DMS 273 (cell line): ENCODE data around the gene ENOPH1.
A peak's percentile ranks its signal among the peaks of the same experiment; 100 is the strongest.
"Not testable (repeated sequence)": the region's sequence is repeated elsewhere in the genome, so short reads cannot be mapped to it uniquely, and the experiment has no call there.

Experiments
- DNase-seq: peaks from one replicate; lab custom pipeline; 2025; ENCODE audit not compliant: unreplicated experiment; lab: John Stamatoyannopoulos, UW

The ENOPH1 gene

DNA sequence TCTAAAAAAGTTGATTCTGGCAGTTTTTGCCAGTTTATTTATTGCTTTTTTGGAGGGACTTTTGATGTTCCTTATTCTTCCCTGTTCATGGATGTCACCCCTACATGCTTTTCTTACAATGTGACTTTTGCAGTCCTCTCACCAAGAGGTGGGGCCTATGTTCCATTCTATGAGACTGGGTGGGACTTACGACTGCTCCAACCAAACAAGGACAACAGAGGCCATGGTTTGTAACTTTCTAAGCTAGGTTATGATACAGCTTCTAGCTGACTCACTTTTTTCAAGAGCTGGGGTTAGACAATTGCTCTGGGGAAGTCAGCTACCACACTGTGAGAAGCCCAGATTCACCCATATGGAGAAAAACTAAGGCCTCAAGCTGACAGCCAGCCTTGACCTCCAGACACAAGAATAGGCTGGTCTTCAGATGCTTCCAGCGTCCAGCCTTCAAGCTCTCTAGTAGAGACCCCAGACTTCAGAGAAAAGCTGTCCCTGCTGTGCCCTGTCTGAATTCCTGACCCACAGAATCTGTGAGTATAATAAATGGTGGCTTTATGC lies 39.5 kb downstream of the ENOPH1 start:
- peak; percentile 5 for DNase-seq

DNA sequence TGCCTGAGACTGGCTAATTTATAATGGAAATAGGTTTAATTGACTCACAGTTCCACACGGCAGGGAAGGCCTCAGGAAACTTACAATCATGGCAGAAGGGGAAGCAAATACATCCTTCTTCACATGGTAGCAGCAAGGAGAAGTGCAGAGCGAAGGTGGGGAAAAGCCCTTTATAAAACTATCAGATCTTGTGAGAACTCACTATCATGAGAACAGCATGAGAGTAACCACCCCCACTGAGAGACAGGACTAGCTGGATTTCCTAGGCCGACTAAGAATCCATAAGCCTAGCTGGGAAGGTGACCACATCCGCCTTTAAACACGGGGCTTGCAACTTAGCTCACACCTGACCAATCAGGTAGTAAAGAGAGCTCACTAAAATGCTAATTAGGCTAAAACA lies 42.7 kb downstream of the ENOPH1 start:
- not testable (repeated sequence) for DNase-seq

DNA sequence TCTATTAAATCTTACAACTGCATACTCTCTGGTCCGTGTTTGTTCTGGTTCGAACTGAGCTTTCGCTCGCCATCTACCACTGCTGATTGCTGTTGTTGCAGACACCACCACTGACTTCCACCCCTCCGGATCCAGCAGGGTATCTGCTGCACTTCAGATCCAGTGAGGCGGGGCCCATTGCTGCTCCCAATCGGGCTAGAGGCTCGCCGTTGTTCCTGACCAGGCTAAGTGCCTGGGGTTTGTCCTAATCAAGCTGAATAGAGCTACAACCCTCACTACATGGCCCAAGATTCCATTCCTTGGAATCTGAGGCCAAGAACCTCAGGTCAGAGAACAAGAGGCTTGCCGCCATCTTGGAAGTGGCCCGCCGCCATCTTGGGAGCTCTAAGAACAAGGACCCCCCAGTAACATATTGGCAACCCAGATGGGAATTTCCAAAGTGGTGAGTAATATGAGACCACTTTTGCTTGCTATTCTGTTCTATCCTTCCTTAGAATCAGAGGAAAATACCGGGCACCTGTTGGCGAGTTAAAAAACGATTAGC lies 43.3 kb downstream of the ENOPH1 start:
- no peak for DNase-seq

DNA sequence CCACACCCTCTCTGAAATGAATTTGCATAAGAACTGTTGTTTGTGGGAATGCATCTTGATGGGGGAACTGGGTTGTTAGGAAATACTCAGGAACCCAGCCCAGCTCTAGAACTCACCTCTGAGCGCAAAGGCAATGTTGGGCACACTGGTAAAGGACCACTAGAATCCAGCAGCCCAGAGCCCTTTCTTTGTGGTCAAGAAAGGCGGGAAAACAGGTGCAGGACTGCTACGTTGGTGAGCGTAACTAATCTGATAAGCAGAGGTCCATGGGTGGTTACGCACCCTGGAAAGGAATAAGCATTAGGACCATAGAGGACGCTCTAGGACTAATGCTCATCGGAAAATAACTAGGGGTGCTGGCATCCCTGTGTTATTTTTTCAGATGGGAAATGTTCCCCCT lies 45.5 kb downstream of the ENOPH1 start:
- not testable (repeated sequence) for DNase-seq

DNA sequence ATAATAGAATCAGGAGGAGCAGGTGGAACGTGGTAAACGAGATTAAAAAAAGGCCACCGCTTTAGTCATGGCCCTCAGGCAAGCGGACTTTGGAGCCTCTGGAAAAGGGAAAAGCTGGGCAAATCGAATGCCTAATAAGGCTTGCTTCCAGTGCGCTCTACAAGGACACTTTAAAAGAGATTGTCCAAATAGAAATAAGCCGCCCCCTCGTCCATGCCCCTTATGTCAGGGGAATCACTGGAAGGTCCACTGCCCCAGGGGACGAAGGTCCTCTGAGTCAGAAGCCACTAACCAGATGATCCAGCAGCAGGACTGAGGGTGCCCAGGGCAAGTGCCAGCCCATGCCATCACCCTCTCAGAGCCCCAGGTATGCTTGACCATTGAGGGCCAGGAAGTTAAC lies 47.1 kb downstream of the ENOPH1 start:
- not testable (repeated sequence) for DNase-seq

DNA sequence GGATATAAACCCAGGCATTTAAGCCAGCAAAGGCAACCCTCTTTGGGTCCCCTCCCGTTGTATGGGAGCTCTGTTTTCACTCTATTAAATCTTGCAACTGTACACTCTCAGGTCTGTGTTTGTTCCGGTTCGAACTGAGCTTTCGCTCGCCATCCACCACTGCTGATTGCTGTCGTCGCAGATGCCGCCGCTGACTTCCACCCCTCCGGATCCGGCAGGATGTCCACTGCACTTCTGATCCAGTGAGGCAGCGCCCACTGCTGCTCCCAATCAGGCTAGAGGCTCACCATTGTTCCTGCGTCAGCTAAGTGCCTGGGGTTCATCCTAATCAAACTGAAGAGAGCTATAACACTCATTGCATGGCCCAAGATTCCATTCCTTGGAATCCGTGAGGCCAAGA lies 49.2 kb downstream of the ENOPH1 start:
- no peak for DNase-seq

DNA sequence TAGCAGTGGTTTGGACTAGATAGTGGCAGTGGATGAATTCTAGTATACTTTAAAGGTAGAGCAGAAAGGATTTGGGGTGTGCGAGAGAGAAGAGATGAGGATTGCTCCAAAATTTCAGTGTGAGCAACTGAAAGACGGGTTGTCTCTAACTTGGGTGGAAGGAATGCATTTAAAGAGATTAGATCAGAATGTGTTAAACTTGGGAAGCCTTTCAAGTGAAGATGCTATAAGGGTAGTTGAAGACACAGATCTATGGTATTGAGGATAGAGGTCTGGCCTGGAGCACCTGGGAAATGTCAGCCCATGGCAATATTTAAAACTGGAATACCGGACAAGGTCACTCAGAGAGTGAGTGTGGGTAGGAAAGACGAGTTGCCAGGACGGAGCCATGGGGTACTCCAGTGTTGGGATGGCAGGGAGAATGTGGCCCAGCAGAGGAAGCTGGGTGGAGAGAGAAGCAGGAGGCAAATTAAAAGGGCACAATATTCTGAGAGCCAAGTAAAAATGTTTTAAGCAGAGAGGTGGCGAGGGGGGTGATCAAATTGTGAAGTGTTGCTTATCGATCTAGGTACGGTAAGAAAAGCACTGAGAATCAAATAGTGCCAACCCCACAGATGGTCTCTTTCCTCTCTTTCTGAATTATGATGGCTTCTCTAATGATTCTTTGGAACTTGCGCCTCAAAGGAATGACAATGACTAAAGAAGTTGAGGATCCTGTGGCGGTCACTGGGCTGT lies 50.5 kb downstream of the ENOPH1 start:
- no peak for DNase-seq

DNA sequence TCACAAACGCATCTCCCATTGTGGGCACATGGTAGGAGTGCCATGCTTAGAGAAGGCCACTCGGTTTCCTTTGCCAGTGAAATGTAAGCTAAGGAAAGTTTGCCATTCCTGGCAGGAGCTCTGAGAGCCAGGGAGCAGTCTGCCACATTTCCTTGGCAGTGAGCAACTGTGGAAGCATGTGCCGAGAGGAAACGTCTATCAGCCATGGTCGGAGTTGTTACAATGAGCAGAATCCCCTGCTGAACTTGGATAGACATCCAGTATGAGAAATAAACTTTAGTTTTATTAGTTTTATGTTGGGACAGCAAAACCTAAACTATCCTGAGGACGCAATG lies 51.1 kb downstream of the ENOPH1 start:
- DNase-seq = no peak

DNA sequence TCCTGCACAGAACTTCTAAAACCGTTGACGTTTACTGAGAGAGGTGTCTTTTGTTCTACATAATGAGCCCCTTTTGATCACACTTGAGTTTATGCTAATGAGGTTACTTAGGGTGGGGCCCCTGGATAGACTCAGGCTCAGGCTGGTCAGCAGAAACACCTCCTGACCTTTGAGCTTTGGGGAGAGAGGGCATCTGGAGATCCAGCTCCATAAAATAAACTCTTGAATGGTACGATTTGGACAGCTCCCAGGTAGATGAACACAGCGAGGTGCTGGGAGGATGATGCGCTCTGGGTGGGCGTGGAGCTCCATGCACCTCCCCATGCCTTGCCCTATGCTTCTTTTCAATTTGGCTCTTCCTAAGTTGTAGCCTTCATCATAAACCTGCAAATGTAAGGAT lies 52.0 kb downstream of the ENOPH1 start:
- DNase-seq = no peak

DNA sequence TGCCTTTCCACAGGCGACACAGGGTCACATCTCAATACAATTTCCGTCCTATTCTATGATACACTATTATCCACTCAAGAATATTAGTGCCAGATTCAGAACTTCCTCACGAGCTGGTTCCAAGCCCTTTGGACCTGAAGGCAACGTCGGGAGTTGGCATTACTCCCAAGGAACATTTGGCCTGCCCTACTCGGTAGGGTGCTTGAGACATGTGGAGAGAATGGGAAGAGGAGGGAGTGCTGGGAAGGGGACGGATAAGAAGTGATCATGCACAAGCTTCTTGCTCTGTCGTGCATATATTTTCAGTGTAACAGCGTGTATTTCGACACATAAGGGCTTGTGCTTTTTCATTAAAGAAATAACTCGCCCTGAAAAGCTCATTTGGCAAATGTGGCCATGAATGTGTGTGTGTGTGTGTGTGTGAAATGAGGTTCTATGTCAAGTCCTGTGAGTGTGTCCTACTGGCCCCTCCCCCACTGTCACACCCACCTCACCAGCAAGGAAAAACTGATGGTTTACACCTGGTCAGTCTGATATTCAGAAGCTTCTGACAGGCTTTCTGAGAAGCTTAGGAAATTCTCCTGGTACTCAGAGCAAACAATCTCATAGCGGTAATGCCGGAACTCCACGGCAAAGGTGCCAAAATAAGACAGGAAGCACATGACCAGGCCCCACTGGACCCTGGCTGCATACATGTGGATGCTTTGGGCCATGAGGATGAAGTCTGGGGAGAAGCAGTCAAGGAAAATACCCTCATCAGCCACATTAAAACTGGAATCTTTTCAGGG lies 54.8 kb downstream of the ENOPH1 start:
- peak; percentile 38 for DNase-seq

DNA sequence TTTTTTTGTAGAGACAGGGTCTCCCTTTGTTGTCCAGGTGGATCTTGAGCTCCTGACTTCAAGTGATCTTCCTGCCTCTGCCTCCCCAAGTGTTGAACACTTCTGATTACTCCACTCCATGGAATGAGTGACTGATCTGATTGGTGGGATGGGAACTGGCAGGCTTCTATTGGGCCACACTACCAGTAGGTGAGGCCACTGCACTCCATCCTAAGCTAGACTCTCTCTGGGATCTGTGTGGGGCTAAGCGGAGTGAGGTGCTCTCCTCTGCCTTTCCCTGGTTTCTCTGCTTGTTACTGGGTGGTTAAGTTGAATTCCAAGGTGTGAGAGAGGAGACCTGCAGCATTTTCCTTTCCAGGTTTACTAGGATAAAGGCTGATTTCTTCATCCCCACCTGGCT lies 58.7 kb downstream of the ENOPH1 start:
- DNase-seq = no peak

DNA sequence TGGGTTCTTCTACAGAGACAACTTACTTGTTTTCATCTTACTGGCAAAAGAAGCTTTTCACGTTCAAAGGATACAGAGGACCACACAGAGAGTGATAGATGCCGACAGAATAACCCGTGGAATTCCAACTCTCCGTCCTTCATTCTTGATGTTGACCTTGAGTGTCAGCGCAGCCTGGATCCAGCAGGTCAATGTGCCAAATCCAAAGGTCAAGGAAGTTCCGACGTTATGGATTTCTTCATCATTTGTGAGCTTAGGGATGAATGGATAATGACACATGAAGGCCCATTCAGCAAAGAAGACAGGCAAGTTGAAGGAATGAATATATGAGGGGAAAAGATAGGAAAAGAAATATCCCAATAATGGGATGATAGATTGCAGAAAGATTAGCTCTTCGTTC lies 59.6 kb downstream of the ENOPH1 start:
- DNase-seq = no peak

DNA sequence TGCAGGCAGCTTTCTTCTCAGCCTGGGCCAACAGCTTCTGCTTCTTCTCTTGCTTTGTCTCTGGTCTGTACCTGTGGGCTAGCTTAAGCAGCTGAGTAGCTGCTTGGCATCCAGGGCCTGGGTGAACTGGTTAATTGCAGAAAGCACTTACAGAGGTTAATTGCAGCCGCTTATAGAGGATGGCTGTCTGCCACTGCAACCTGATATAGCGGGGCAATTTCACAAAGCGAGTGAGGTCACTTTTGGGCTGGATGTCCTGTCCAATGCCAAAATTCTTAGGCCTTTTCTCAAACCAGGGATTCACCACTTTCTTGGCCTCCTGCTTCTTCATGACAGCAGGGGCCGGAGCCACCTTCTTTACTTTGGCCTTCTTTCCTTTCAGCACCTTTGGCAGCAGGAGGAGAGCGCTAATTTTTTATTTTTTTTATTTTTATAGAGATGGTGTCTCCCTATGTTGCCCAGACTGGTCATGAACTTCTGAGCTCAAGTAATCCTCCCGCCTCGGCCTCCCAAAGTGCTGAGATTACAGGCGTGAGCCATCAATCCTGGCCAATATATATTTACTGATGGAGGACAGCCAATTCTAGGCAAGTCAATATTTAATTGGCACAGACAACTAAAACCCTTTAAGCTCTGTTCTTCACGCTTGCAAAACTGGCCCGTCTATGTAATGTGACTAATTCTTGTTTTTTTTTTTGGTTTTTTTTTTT lies 61.0 kb downstream of the ENOPH1 start:
- peak; percentile 78 for DNase-seq

DNA sequence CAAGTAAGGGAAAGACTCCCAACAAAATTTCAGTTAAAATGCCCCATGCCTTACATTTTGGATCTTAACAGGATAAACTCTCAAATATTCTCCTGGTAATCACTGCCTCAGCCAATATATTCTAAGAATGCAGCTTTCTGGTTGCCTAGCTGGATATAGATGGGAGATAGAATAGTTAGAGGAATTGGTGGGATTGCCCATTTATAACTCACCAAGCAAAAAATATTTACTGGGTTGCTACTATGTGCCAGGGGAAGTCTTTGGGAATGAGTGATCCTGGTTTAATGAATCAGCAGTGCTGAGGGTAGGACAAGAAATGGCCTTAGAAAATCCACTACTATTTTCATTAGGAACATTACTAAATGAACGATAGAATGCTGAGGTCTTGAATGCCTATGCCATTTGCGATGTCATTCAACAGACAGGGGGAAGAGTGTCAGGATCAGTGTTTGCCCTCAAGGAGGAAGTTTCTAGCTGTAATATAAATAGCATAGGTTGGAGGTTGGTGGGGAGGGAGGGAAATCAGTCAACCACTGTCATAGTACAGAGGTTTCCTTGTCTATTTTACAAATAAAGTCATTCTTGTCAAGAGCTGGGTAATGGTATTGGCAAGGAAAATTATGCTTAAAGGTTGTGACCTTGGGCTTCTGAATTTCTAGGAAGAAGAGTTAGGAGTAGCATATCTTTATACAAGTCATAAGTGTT lies 63.5 kb downstream of the ENOPH1 start:
- DNase-seq = no peak

DNA sequence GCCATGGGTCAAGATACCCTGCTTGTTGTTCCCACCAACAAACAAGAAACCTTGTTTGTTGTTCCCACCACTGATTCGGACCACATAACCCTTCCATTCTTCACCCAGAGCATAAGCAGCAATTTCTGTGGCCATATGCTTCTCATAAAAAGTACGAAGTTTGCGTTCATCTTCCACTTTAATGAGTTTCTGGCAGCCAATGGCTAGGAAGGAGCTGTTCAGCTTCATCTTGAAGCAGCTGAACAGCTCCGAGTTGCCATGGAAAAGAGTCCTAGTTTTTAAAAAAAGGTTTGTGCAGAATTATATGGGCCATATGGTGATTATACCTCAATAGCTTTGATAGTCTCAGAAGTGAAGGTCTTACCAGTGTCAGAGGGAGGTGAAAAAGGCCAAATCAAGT lies 65.3 kb downstream of the ENOPH1 start:
- no peak for DNase-seq

DNA sequence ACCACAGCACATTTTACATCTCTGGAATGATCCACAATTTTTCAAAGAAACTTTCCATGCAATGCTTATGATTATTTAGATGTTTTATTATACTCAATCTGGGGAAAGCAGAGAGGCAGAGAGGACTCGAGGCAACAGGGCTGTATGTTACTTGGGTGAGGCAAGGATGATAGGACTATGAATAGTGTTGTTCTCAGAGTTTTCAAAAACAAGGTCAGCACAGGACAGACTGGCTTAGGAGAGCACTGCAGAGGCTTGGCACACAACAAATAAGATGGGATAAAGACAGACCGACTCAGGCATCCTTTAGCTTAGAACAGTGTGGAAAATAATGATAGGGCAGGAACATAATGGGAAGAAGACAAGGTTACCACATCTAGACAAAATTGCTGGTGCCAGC lies 66.0 kb downstream of the ENOPH1 start:
- no peak for DNase-seq

DNA sequence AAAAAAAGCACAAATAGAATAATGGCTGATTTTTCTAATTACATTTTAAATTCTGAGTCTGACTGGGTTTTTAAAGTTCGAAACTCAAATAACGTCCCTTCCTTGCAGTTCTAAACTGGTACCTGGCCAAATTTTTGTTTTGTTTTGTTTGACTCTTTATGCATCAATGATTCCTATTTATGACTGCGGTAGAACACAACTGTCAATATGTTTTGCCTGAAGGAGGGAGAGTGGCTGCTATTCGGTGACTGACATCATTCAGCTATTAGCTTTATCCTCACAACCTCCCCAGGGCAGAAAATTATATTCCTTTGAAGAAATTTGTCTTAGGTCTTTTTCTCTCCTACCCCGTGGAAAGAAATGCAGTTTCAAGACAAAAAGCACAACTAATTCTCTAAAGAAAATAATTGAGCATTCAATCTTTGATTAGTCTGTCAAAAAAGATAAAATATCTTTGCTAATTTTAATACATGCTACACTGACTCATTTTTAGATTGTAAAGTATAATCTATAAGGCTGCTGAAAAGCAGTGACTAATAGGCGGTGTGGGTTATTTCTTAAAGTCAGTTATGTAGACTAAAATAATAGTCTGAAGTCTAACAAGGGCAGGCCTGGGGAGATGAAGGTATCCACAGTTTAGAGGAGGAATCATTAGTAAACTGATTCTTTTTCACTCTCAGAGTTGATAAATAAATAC lies 69.5 kb downstream of the ENOPH1 start:
- peak; percentile 19 for DNase-seq

DNA sequence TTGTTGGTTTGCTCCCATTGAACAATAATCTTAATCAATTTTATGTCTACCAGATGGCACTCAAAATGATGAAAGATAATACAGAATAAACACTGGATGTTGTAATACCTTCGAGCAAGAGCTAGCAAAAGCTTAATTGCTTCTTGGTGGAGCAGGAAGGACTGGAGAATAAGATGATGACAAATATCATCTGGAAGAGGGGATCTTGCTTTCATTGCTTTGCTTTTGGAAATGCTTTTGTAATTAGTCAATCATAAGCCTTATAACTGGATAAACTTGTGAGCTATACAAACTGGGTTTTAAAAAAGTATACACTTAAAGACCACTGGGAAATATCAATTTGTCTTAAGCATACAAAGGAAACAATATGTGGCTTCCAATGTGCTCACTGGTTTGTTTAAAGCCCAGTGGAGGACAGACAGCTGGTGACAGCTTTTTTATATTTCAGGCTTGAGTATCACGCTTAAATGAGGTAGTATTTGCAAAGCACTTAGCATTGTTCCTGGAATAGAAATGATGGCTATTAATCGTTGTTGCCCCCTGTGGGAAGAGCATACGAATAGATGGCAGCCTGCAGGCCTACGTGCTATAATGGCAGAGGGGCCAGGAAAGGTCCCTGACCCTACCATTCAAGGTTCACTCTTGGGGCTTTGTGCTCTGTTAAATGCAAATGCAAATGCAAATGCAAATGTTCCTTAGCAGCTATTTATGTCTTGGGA lies 70.2 kb downstream of the ENOPH1 start:
- DNase-seq = peak; percentile 8

DNA sequence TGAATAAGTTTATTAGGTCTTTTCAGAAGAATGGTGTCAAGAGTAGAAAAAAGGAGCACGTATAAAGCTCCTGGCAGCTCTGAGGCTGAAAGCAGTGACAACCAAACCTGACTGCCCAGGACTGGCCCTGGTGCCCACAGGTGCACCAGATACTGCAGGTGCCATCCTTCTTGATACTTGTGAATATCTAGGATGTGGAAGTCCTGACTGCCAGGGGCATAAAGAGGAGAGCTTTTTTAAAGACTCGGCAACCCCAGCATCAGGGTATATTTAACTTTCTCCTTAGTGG lies 70.7 kb downstream of the ENOPH1 start:
- DNase-seq = no peak

DNA sequence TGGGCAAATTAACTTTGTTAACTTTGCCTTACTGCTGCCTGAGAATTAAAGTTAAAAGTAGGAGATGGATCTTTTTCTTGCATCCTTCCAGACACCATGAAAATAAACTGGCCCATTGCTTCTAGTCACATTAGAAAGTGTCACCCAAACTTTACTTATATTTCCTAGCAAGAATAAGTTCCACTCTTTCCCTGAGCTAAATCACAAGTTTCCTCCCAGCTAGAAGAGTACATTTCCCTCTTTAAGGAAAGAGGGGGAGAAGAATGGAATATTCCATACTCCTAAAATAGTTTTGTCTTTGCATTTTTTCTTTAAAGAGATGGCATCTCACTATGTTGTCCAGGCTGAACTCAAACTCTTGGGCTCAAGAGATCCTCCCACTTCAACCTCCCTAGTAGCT lies 77.6 kb downstream of the ENOPH1 start:
- no peak for DNase-seq
